Osteoblast (primary cell): Measurements from ENCODE around the gene ACTL7B. TPM values are rescaled to one million over a fixed set of nuclear protein-coding genes. Genes with fewer than 3 reads are reported as not detected.
"Not testable (repeated sequence)": the region's sequence is repeated elsewhere in the genome, so short reads cannot be mapped to it uniquely, and the experiment has no call there.

ENCODE experiments used
- DNase-seq: peaks from one replicate; pipeline ENCODE4 v3.0.0; 2011; ENCODE audit warnings: low spot score, mixed read lengths; ENCODE audit not compliant: insufficient read length; ENCODE audit errors: missing footprints
- H2AFZ ChIP-seq: 2 replicates; pipeline ENCODE4 v1.6.0; 2011; ENCODE audit warnings: mild to moderate bottlenecking, low read length
- H3K27ac ChIP-seq: 2 replicates; pipeline ENCODE4 v1.5.1; 2011; ENCODE audit warnings: mild to moderate bottlenecking, low read depth, low read length, moderate library complexity
- H3K27me3 ChIP-seq: 2 replicates; pipeline ENCODE4 v1.6.0; 2012; ENCODE audit warnings: mild to moderate bottlenecking, control low read depth, inconsistent platforms, low read length, moderate library complexity; ENCODE audit not compliant: insufficient read depth
- H3K36me3 ChIP-seq: 2 replicates; pipeline ENCODE4 v1.5.1; 2011; ENCODE audit warnings: mild to moderate bottlenecking, low read length, control low read depth, moderate library complexity; ENCODE audit not compliant: insufficient read depth
- H3K4me1 ChIP-seq: 2 replicates; pipeline ENCODE4 v1.5.1; 2011; ENCODE audit warnings: mild to moderate bottlenecking, low read length, control low read depth, moderate library complexity; ENCODE audit not compliant: insufficient read depth
- H3K4me2 ChIP-seq: 2 replicates; pipeline ENCODE4 v1.6.0; 2011; ENCODE audit warnings: mild to moderate bottlenecking, low read length; ENCODE audit not compliant: insufficient read depth
- H3K4me3 ChIP-seq: fragments of 200-600 bp; sonication (generic); 3 replicates; pipeline ENCODE4 v1.5.1; 2012; ENCODE audit warnings: mild to moderate bottlenecking, low read length, inconsistent platforms; ENCODE audit not compliant: insufficient read depth
- H3K79me2 ChIP-seq: 2 replicates; pipeline ENCODE4 v1.6.0; 2012; ENCODE audit warnings: mild to moderate bottlenecking, low read length, control low read depth, inconsistent platforms; ENCODE audit not compliant: insufficient read depth
- H3K9me3 ChIP-seq: 2 replicates; pipeline ENCODE4 v1.5.1; 2011; ENCODE audit warnings: low read depth, low read length, control low read depth
- H4K20me1 ChIP-seq: 2 replicates; pipeline ENCODE4 v1.6.0; 2012; ENCODE audit warnings: mild to moderate bottlenecking, low read length, control low read depth; ENCODE audit not compliant: insufficient read depth
- total RNA-seq: library from RNA; depleted of rRNA; stranded (reverse); fragments of >200 nt; gene quantifications from 2 replicates; pipeline ENCODE4 v1.2.3, GENCODE V29; 2012
- TF ChIP-seq, protein P1 (sequence below): IDR thresholded peaks from 2 replicates; pipeline ENCODE4 v1.5.1; 2011; ENCODE audit warnings: mild to moderate bottlenecking, low read depth, low read length, moderate library complexity; ENCODE audit errors: extremely low read depth

ACTL7B gene
- total RNA-seq, 1 donor = not detected

DNA sequence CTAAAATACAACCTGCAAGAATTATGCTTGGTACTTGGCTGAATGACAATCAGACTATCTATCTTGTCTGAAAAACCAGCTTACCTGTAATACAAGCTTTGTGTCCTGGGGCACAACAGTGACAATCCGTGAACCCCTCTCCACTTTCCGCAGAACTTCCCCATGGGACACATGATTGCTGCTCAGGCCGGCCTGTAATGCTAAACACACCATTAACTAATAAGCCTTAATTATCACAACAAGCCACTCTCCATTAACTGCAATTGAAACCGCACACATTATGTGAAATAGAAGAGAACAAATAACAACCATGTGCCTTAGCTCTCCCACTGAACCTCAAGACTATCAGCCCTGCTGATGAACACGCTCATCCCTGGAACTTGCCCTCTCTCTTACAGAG lies 44.4 kb upstream of the ACTL7B start:
- H3K9me3 ChIP-seq = no peaks in the 10 kb centered on the region
- H3K4me3 ChIP-seq = no peak overlapping the region
- H3K27ac ChIP-seq = no peak overlapping the region
- H3K79me2 ChIP-seq = no peaks in the 10 kb centered on the region
- no peak for DNase-seq
- TF ChIP-seq, protein P1, sequence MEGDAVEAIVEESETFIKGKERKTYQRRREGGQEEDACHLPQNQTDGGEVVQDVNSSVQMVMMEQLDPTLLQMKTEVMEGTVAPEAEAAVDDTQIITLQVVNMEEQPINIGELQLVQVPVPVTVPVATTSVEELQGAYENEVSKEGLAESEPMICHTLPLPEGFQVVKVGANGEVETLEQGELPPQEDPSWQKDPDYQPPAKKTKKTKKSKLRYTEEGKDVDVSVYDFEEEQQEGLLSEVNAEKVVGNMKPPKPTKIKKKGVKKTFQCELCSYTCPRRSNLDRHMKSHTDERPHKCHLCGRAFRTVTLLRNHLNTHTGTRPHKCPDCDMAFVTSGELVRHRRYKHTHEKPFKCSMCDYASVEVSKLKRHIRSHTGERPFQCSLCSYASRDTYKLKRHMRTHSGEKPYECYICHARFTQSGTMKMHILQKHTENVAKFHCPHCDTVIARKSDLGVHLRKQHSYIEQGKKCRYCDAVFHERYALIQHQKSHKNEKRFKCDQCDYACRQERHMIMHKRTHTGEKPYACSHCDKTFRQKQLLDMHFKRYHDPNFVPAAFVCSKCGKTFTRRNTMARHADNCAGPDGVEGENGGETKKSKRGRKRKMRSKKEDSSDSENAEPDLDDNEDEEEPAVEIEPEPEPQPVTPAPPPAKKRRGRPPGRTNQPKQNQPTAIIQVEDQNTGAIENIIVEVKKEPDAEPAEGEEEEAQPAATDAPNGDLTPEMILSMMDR = no peak
- no peaks in the 10 kb centered on the region for H4K20me1 ChIP-seq
- H3K4me1 ChIP-seq = no peaks in the 10 kb centered on the region
- no peak overlapping the region for H3K4me2 ChIP-seq
- no peaks in the 10 kb centered on the region for H3K27me3 ChIP-seq
- no peak overlapping the region for H2AFZ ChIP-seq
- H3K36me3 ChIP-seq = peaks cover 70% of the 10 kb centered on the region

DNA sequence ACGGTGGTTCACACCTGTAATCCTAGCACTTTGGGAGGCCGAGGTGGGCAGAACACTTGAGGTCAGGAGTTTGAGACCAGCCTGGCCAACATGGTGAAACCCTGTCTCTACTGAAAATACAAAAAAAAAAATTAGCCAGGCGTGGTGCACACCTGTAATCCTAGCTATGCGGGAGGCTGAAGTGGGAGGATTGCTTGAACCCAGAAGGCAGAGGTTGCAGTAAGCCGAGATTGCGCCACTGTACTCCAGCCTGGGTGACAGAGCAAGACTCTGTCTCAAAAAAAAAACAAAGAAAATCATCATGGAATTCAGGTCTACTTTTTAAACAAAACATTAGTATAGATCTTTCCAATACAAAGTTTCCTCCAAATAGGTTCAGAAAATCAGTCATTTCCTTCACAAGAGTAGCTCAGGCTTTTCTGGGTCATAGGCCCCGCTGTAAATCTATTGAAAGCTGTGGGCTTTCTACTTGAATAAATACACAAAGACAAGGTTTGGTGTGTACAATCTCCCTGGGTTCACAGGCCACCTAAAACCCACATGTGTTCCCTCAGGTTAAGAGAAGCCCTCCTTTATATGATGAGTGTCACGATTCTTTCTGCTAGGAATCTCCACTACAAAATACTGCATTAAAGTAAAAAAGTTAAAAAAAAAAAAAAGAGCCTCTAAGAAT lies 43.4 kb upstream of the ACTL7B start:
- H3K4me1 ChIP-seq, H3K9me3 ChIP-seq: not testable (repeated sequence)
- H3K36me3 ChIP-seq = peaks cover 71% of the 10 kb centered on the region

DNA sequence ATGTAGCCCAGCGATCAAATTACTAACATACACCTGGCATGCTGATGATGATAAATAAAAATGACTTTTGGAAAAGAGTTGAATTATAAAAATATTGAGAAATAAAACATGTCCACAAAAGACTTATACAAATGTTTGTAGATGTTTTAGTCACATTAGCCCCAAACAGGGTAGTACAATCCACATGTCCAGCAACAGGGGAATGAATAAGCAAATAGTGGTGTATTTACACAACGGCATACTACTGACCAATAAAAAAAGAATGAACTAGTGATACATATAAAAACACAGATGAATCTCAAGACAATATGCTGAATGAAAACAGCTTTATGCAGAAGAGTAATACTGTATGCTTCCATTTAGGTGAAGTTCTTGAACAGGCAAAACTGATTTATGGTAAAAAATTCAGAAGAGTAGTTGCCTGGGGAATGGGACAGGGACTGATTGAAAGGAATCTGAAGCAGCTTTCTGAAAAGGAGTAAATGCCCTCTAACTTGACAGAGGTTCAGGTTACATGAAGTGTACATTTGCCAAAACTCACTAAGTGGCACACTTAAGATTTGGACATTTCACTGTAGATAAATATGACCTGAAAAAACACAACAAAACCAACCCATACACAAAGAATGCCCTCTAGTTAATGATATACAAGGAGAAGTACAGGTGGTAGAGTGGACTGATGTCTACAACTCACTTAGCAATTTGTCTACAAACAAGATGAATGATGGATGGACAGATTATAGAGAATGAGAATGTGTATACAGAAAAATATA lies 41.7 kb upstream of the ACTL7B start:
- H4K20me1 ChIP-seq = no peaks in the 10 kb centered on the region
- DNase-seq = no peak
- H3K79me2 ChIP-seq = no peaks in the 10 kb centered on the region
- H3K27me3 ChIP-seq = no peaks in the 10 kb centered on the region
- no peak overlapping the region for H3K4me3 ChIP-seq
- H3K27ac ChIP-seq = no peak overlapping the region
- TF ChIP-seq, protein P1 = no peak
- H3K4me1 ChIP-seq = no peaks in the 10 kb centered on the region
- no peaks in the 10 kb centered on the region for H3K9me3 ChIP-seq
- H3K4me2 ChIP-seq = no peak overlapping the region
- no peak overlapping the region for H2AFZ ChIP-seq
- H3K36me3 ChIP-seq = peaks cover 79% of the 10 kb centered on the region

More for the DNA sequence above, 43.4 kb upstream of the ACTL7B start:
- not testable (repeated sequence) for H3K27me3 ChIP-seq, H3K4me3 ChIP-seq, H3K79me2 ChIP-seq, H3K4me2 ChIP-seq, DNase-seq, H2AFZ ChIP-seq, H3K27ac ChIP-seq, H4K20me1 ChIP-seq

DNA sequence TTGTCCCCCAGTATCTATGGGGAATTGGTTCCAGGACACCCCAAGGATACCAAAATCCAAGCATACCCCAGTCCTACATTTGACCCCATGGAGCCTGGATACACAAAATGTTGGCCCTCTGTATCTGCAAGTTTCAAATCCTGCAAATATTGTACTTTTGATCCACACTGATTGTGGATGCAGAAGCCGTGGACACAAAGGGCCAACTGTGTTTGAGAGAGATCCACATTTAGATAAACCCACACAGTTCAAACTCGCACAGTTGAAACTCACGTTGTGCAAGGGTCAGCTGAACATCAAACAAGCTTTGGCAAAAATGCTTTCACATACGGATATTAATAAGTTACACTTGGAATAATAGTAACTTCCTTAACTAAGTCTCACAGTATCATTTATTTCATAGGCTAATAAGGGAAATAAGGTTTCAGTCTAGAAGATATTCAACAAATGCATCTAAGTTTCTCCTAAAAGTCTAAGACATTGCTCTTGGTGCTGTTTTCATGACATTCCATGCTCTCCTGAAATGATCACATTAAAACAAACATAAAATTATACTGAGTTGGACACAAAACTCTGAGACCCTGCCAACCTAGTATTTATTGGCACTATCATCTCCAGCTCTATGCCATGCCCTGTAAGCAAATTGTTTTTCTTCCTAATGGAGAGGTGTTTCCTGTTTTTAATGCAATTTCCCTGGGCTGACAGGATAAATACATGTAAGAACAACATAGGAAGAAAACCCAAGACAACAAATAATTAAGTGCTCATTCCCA lies 38.6 kb upstream of the ACTL7B start:
- no peaks in the 10 kb centered on the region for H3K27me3 ChIP-seq
- no peak overlapping the region for H3K4me2 ChIP-seq
- H3K36me3 ChIP-seq = peaks cover 76% of the 10 kb centered on the region
- no peak for DNase-seq
- H3K27ac ChIP-seq = no peak overlapping the region
- H3K79me2 ChIP-seq = no peaks in the 10 kb centered on the region
- H4K20me1 ChIP-seq = no peaks in the 10 kb centered on the region
- no peak overlapping the region for H2AFZ ChIP-seq
- H3K4me3 ChIP-seq = no peak overlapping the region
- no peaks in the 10 kb centered on the region for H3K4me1 ChIP-seq
- H3K9me3 ChIP-seq = no peaks in the 10 kb centered on the region
- TF ChIP-seq, protein P1 = no peak
